PFSK-1 (cell line): ENCODE data around the gene NUB1.

ENCODE experiments used
- FOXP2 ChIP-seq: optimal IDR thresholded peaks from 2 replicates; pipeline ENCODE3; 2011; ENCODE audit warnings: borderline replicate concordance, control low read depth, inconsistent platforms; ENCODE audit not compliant: insufficient read depth; ENCODE audit errors: extremely low read length, extremely low read depth
- POLR2AphosphoS5 ChIP-seq: IDR thresholded peaks from 2 replicates; pipeline ENCODE4 v1.6.1; 2012; ENCODE audit warnings: low read depth, mild to moderate bottlenecking, control low read depth, low read length, moderate library complexity
- SIN3A ChIP-seq: IDR thresholded peaks from 2 replicates; pipeline ENCODE4 v1.6.1; 2012; ENCODE audit warnings: mild to moderate bottlenecking, low read length, moderate library complexity, borderline replicate concordance; ENCODE audit not compliant: insufficient read depth
- TAF1 ChIP-seq: IDR thresholded peaks from 2 replicates; pipeline ENCODE4 v1.6.1; 2012; ENCODE audit warnings: low read length, control low read depth, borderline replicate concordance; ENCODE audit not compliant: insufficient read depth
- TF ChIP-seq, protein P1 (sequence below), 2 experiments: IDR thresholded peaks; 2 replicates each; pipeline versions ENCODE4 v1.6.1 to v1.8.0; 2011 to 2012; ENCODE audit warnings: low read depth in 2 of 2, low read length in 2 of 2, control low read depth in 1 of 2, inconsistent platforms in 1 of 2, mild to moderate bottlenecking in 1 of 2, moderate library complexity in 1 of 2; ENCODE audit not compliant: insufficient read depth in 1 of 2

The NUB1 gene

DNA sequence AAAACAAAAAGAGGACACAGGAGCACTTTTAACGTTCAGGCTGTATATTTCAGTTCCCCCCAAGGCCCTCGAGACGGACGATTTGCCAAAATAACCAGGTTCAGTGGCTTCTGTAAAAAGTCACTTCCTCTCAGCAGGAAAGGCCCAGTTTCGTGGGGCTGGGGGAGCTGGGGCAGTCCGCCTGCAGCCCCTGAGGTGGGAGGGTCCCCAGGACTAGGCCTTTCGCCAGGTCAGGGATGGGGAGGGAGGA lies 39.4 kb downstream of the NUB1 start:
- TF ChIP-seq, protein P1, sequence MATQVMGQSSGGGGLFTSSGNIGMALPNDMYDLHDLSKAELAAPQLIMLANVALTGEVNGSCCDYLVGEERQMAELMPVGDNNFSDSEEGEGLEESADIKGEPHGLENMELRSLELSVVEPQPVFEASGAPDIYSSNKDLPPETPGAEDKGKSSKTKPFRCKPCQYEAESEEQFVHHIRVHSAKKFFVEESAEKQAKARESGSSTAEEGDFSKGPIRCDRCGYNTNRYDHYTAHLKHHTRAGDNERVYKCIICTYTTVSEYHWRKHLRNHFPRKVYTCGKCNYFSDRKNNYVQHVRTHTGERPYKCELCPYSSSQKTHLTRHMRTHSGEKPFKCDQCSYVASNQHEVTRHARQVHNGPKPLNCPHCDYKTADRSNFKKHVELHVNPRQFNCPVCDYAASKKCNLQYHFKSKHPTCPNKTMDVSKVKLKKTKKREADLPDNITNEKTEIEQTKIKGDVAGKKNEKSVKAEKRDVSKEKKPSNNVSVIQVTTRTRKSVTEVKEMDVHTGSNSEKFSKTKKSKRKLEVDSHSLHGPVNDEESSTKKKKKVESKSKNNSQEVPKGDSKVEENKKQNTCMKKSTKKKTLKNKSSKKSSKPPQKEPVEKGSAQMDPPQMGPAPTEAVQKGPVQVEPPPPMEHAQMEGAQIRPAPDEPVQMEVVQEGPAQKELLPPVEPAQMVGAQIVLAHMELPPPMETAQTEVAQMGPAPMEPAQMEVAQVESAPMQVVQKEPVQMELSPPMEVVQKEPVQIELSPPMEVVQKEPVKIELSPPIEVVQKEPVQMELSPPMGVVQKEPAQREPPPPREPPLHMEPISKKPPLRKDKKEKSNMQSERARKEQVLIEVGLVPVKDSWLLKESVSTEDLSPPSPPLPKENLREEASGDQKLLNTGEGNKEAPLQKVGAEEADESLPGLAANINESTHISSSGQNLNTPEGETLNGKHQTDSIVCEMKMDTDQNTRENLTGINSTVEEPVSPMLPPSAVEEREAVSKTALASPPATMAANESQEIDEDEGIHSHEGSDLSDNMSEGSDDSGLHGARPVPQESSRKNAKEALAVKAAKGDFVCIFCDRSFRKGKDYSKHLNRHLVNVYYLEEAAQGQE (IDR thresholded peaks at IDR 0.05; ENCODE audit: insufficient read depth in 1 of 2, low read depth in 2 of 2, low read length in 2 of 2), result no peak
- TF ChIP-seq SIN3A (no peak), FOXP2 (no peak), POLR2AphosphoS5 (no peak), TAF1 (no peak)

DNA sequence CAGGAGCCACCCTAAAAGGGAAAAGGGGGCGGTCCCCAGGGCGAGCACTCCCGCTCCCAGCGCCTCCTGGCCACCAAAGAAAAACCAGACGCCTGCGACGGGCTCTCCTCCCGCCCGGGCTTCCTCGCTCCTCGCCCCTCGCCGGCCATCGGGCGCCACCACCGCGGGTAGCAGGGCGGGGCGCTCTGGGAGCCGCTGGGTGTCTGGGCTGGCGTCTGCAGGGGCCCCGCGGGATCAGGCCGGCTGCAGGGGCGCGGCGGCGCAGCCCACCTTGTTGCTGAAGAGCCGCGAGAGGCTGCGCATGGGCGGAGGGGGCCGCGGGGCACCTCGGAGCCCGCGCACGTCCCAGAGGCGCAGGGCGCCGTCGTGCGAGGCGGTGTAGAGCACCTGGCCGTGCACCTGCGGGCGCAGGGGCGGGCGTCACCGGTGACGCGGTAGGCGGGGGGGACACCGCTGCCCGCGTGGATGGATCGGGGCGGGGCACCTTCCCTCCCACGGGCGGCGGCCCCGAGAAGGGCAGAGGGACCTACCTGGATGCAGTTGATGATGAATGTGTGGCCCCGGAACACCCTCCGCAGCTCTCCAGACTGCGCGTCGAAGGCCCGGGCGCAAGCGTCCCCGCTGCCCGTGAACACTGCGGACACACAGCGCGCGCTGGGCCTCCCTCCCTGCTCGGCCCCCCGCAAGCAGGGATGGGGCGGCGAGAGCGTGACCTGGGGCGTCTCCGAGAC lies 39.9 kb downstream of the NUB1 start:
- TF ChIP-seq FOXP2, result no peak

DNA sequence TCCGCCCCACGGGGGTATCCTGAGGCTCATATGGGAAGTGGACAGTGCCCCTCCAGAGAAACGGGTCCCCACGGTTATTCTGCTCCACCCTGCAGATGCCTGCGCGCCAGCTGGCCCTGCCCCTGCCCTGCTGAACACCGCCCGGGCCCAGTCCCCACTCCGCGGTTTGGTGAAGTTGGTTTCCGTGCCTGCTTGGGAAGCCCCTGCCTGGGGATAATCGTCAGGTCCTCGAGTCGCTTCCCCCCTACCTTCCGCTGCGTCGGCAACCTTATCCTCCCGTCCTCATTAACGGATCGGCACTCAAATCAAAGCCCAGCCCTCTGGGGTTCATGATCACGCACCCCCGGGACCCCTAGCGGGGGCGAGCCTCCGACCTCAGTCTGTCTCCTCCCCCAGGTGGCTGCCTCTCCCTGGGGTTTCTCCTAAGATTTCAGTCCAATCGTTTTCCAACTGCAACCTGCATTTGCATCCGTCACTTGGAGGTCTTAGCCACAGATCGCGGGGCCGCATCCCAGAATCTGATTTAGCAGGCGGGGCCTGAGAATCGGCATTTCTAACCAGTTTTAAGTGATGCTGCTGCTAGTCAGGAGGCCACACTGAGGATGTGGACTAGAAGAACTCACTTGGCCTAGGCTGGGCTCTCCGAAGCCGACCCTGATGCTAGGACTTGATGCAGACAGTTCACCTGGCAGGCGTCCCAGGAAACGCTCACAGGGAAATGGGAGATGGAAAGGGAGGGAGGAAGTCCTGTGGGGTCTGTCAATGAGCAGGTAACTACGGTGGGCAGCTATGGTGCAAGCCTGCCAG lies 40.7 kb downstream of the NUB1 start:
- TF ChIP-seq SIN3A, result no peak
- TF ChIP-seq, protein P1 (IDR thresholded peaks at IDR 0.05; ENCODE audit: insufficient read depth in 1 of 2, low read depth in 2 of 2, low read length in 2 of 2), result no peak
- TF ChIP-seq FOXP2, result no peak
- TF ChIP-seq TAF1, result no peak
- no peak for TF ChIP-seq POLR2AphosphoS5

- TF ChIP-seq, protein P1 (IDR thresholded peaks at IDR 0.05; ENCODE audit: insufficient read depth in 1 of 2, low read depth in 2 of 2, low read length in 2 of 2), result no peak
- TF ChIP-seq SIN3A (no peak), FOXP2 (no peak), POLR2AphosphoS5 (no peak), TAF1 (no peak)
Measured at GRCh38 chr7:151383638-151384351, 42.2 kb downstream of the NUB1 start.

- no peak for TF ChIP-seq POLR2AphosphoS5
- no peak for TF ChIP-seq SIN3A
- TF ChIP-seq, protein P1 (IDR thresholded peaks at IDR 0.05; ENCODE audit: insufficient read depth in 1 of 2, low read depth in 2 of 2, low read length in 2 of 2), result no peak
- TF ChIP-seq FOXP2, result no peak
- TF ChIP-seq TAF1, result no peak
Measured at GRCh38 chr7:151384352-151384697, 42.7 kb downstream of the NUB1 start.
